IMR-90 (cell line): Measurements from ENCODE around the gene ATF4. TPM values are rescaled to one million over a fixed set of nuclear protein-coding genes. Genes with fewer than 3 reads are reported as not detected.

Experiments used
- ATAC-seq: fragments of 200-7000 bp; cut with Tn5 transposase; 2 replicates; pipeline ENCODE4 v1.9.1; 2020; ENCODE audit warnings: low read depth, mild to moderate bottlenecking, moderate library complexity
- BruUV-seq: library from RNA; stranded (reverse); fragments of 400-500 nt; replicated peaks from 2 replicates; lab custom pipeline; 2021; lab: Mats Ljungman, UMichigan
- CTCF ChIA-PET: fragments of 300-600 bp; formaldehyde crosslinking; extraction: SDS; loops from one replicate; lab custom pipeline; 2021; ENCODE audit warnings: antibody characterized with exemption; lab: Yijun Ruan, JAX
- POLR2A ChIA-PET: fragments of 300-600 bp; sonication (Branson Sonifier 250); formaldehyde crosslinking; loops from one replicate; lab custom pipeline; 2022; ENCODE audit warnings: antibody characterized with exemption; ENCODE audit not compliant: unreplicated experiment; lab: Charles Lee
- DNase-seq: peaks from one replicate; pipeline ENCODE4 v3.0.0; 2013
- H2AFZ ChIP-seq: replicated peaks from 2 replicates; pipeline ENCODE3; 2013; ENCODE audit warnings: low read length, mild to moderate bottlenecking; ENCODE audit not compliant: poor library complexity
- H2AK5ac ChIP-seq: 2 replicates; pipeline ENCODE4 v1.6.1; 2013; ENCODE audit warnings: low read depth, low read length, inconsistent platforms
- H2AK9ac ChIP-seq: replicated peaks from 2 replicates; pipeline ENCODE3; 2013; ENCODE audit warnings: mild to moderate bottlenecking, low read depth, low read length, moderate library complexity; ENCODE audit not compliant: poor library complexity
- H2BK120ac ChIP-seq: 2 replicates; pipeline ENCODE4 v1.6.1; 2013; ENCODE audit warnings: low read depth, low read length, inconsistent platforms
- H2BK15ac ChIP-seq: 3 replicates; pipeline ENCODE4 v1.6.1; 2013; ENCODE audit warnings: low read depth, low read length, inconsistent platforms
- H2BK20ac ChIP-seq: 2 replicates; pipeline ENCODE4 v1.6.1; 2013; ENCODE audit warnings: low read depth, mild to moderate bottlenecking, inconsistent platforms, low read length, moderate library complexity
- H2BK5ac ChIP-seq: 2 replicates; pipeline ENCODE4 v1.6.1; 2013; ENCODE audit warnings: mild to moderate bottlenecking, low read depth, low read length, inconsistent platforms; ENCODE audit not compliant: poor library complexity, severe bottlenecking
- H3K14ac ChIP-seq: replicated peaks from 2 replicates; pipeline ENCODE4 v1.6.1; 2013; ENCODE audit warnings: low read depth, low read length, inconsistent platforms
- H3K18ac ChIP-seq: 2 replicates; pipeline ENCODE4 v1.6.1; 2013; ENCODE audit warnings: low read depth, low read length, control low read depth
- H3K23ac ChIP-seq: 2 replicates; pipeline ENCODE4 v1.6.1; 2013; ENCODE audit warnings: low read depth, low read length, inconsistent platforms
- H3K27ac ChIP-seq: 2 replicates; pipeline ENCODE4 v1.5.1; 2013; ENCODE audit warnings: mild to moderate bottlenecking, control low read depth, low read length; ENCODE audit not compliant: insufficient read depth
- H3K27me3 ChIP-seq: 2 replicates; pipeline ENCODE4 v1.6.1; 2013; ENCODE audit warnings: low read length; ENCODE audit not compliant: control insufficient read depth, insufficient read depth
- H3K36me3 ChIP-seq: 2 replicates; pipeline ENCODE4 v1.6.1; 2013; ENCODE audit warnings: low read length, mixed read lengths; ENCODE audit not compliant: control insufficient read depth, insufficient read depth
- H3K4ac ChIP-seq: 2 replicates; pipeline ENCODE4 v1.6.1; 2013; ENCODE audit warnings: low read depth, low read length, inconsistent platforms
- H3K4me1 ChIP-seq: 2 replicates; pipeline ENCODE4 v1.6.1; 2013; ENCODE audit warnings: low read length, mixed read lengths; ENCODE audit not compliant: control insufficient read depth, insufficient read depth
- H3K4me2 ChIP-seq: 2 replicates; pipeline ENCODE4 v1.6.1; 2013; ENCODE audit warnings: low read depth, mild to moderate bottlenecking, control low read depth, low read length, moderate library complexity
- H3K4me3 ChIP-seq: 2 replicates; pipeline ENCODE4 v1.5.1; 2013; ENCODE audit warnings: low read depth, mild to moderate bottlenecking, control low read depth, low read length, moderate library complexity; ENCODE audit not compliant: insufficient read depth
- H3K56ac ChIP-seq: 2 replicates; pipeline ENCODE4 v1.6.1; 2013; ENCODE audit warnings: low read length, inconsistent platforms; ENCODE audit not compliant: insufficient read depth; ENCODE audit errors: extremely low read depth
- H3K79me1 ChIP-seq, 2 experiments: 2 replicates each; pipeline ENCODE4 v1.6.1; 2013; ENCODE audit warnings: low read length in 2 of 2, inconsistent platforms in 1 of 2, low read depth in 1 of 2
- H3K9ac ChIP-seq: 2 replicates; pipeline ENCODE4 v1.6.1; 2013; ENCODE audit warnings: low read depth, low read length, control low read depth
- H3K9me1 ChIP-seq: 2 replicates; pipeline ENCODE4 v1.6.1; 2013; ENCODE audit warnings: low read length, inconsistent platforms; ENCODE audit not compliant: insufficient read depth
- H3K9me3 ChIP-seq: 2 replicates; pipeline ENCODE4 v1.6.1; 2013; ENCODE audit warnings: low read length; ENCODE audit not compliant: control insufficient read depth, insufficient read depth
- H4K20me1 ChIP-seq: 2 replicates; pipeline ENCODE4 v1.6.1; 2013; ENCODE audit warnings: low read length, inconsistent platforms; ENCODE audit not compliant: insufficient read depth
- H4K5ac ChIP-seq: 2 replicates; pipeline ENCODE4 v1.6.1; 2013; ENCODE audit warnings: mild to moderate bottlenecking, low read depth, low read length, control low read depth
- H4K8ac ChIP-seq, 2 experiments: 2 replicates each; pipeline ENCODE4 v1.6.1; 2013; ENCODE audit warnings: low read depth in 2 of 2, low read length in 2 of 2, control low read depth in 1 of 2, inconsistent platforms in 1 of 2
- H4K91ac ChIP-seq: 2 replicates; pipeline ENCODE4 v1.6.1; 2013; ENCODE audit warnings: low read depth, low read length, inconsistent platforms; ENCODE audit not compliant: insufficient read depth
- CEBPB ChIP-seq: IDR thresholded peaks from 2 replicates; pipeline ENCODE4 v1.6.1; 2012; ENCODE audit warnings: low read depth, low read length, improper control_type of control experiment
- POLR2A ChIP-seq: IDR thresholded peaks from 2 replicates; pipeline ENCODE4 v1.6.1; 2012; ENCODE audit warnings: mild to moderate bottlenecking, low read depth, low read length
- RAD21 ChIP-seq: IDR thresholded peaks from 2 replicates; pipeline ENCODE4 v1.6.1; 2012; ENCODE audit warnings: low read length, improper control_type of control experiment
- WGBS, 2 experiments: methylation state at CpG; one replicate each; pipeline versions ENCODE4 v1.1.5 to v1.1.7; 2013; ENCODE audit warnings: missing lambda C conversion rate in 2 of 2; ENCODE audit not compliant: insufficient read length in 1 of 2; ENCODE audit errors: extremely low coverage in 2 of 2; 5-methylcytosine and 5-hydroxymethylcytosine counted together
- dilution Hi-C: fragments of 300-500 bp; cut with HindIII; formaldehyde crosslinking; loops from one replicate; pipeline ENCODE4 v1.14.3; 2018; ENCODE audit warnings: low sequenced_read_pairs; ENCODE audit not compliant: unreplicated experiment
- in situ Hi-C: fragments of 300-500 bp; cut with MboI; formaldehyde crosslinking; loops from 3 replicates; pipeline ENCODE4 v1.14.3; 2019; ENCODE audit warnings: low sequenced_read_pairs, inconsistent platforms, mixed read lengths
- intact Hi-C: fragments of 100-400 bp; cut with micrococcal nuclease; formaldehyde crosslinking; loops from 2 replicates; pipeline ENCODE4 v1.10.0; 2022
- polyA plus RNA-seq, 3 experiments: library from polyadenylated mRNA; depleted of rRNA; stranded (reverse); fragments of >200 nt; gene quantifications; 2 replicates each; pipeline ENCODE4 v1.2.3, GENCODE V29; 2012; ENCODE audit warnings: low replicate concordance in 1 of 3
- total RNA-seq: library from RNA; depleted of rRNA; stranded (reverse); fragments of >200 nt; gene quantifications from 2 replicates; pipeline ENCODE4 v1.2.3, GENCODE V29; 2012

Gene ATF4
- total and polyA plus RNA-seq, 2 of the 4 experiments (the other 2 are of a cell fraction): 148 to 662 TPM

GRCh38 chr22:39502789-39503409 is 17.5 kb upstream of the ATF4 start:
- 9% methylated on average over 8 of the region's 18 CpGs; no CpG with 5 or more reads in 1 of the 2 experiments for WGBS, 2 experiments
- in situ Hi-C loops (no loop called here), dilution Hi-C loops (no loop called here)

More at GRCh38 chr22:39502789-39503409, 17.5 kb upstream of the ATF4 start:
- POLR2A ChIA-PET: no interaction called here
- Histone ChIP-seq H3K14ac (peak overlapping the region; percentile 61), H3K79me1 (peaks cover 21 to 55% of the 10 kb centered on the region in 2 experiments), H3K27me3 (no peaks in the 10 kb centered on the region), H3K56ac (peak overlapping the region; percentile 48; the same call in 1 of the 2 replicates), H4K20me1 (0 out of 2 replicates have a peak, but pooled peaks cover 12% of the 10 kb centered on the region), H2AFZ (peak overlapping the region; percentile 92), H3K9me3 (no peaks in the 10 kb centered on the region), H4K5ac (0 out of 2 replicates have a peak overlapping the region, but pooled peaks have one; percentile 39), H2AK5ac (peak overlapping the region; percentile 52), H4K8ac (peak overlapping the region; percentile 74 to 91), H3K23ac (0 out of 2 replicates have a peak overlapping the region, but pooled peaks have one; percentile 74), H3K9me1 (peaks cover 6% of the 10 kb centered on the region), H3K36me3 (peaks cover 28% of the 10 kb centered on the region), H3K4ac (peak overlapping the region; percentile 75), H3K9ac (peak overlapping the region; percentile 85), H3K4me3 (peak overlapping the region; percentile 67), H2BK120ac (no peak overlapping the region), H3K4me2 (peak overlapping the region; percentile 94), H3K18ac (no peak overlapping the region), H2BK5ac (peak overlapping the region; percentile 11), H2AK9ac (peak overlapping the region; percentile 91), H2BK15ac (no peak overlapping the region), H3K4me1 (peaks cover 10% of the 10 kb centered on the region), H3K27ac (peak overlapping the region; percentile 22), H2BK20ac (no peak overlapping the region), H4K91ac (peak overlapping the region; percentile 38; the same call in 1 of the 2 replicates)
- no TSS peak for BruUV-seq
- ATAC-seq (no peak), DNase-seq (peak; percentile 41)
- CTCF ChIA-PET: interaction anchor here (1.6 kb wide), 1 partner anchor 11 kb away, joined by 6 read pairs; no protein-coding TSS in a partner anchor
- intact Hi-C loops: loop anchor here (2.0 kb wide), 1 partner anchor 16 kb away; no protein-coding TSS in a partner anchor
- TF ChIP-seq RAD21: no peak
- peak; percentile 60; the same call in 1 of the 2 replicates for TF ChIP-seq CEBPB
- peak; percentile 7; the same call in 1 of the 2 replicates for TF ChIP-seq POLR2A
